GM19372 (cell line): ENCODE results near the gene UXT.
"Not testable (repeated sequence)": the region's sequence is repeated elsewhere in the genome, so short reads cannot be mapped to it uniquely, and the experiment has no call there.

ENCODE experiments used
- ATAC-seq: cut with Tn5 transposase; IDR thresholded peaks from one replicate; pipeline ENCODE4 v1.9.1; 2021; ENCODE audit warnings: mild to moderate bottlenecking, low read depth, moderate library complexity; ENCODE audit not compliant: unreplicated experiment

The UXT gene

GRCh38 chrX:47619486-47620302 is 39.3 kb downstream of the UXT start, which contains the start of gene SYN1:
SYN1 (minus strand) TSS chrX:47619857; CDS start chrX:47619728, 129 bp downstream.
- peak; percentile 86 for ATAC-seq

DNA sequence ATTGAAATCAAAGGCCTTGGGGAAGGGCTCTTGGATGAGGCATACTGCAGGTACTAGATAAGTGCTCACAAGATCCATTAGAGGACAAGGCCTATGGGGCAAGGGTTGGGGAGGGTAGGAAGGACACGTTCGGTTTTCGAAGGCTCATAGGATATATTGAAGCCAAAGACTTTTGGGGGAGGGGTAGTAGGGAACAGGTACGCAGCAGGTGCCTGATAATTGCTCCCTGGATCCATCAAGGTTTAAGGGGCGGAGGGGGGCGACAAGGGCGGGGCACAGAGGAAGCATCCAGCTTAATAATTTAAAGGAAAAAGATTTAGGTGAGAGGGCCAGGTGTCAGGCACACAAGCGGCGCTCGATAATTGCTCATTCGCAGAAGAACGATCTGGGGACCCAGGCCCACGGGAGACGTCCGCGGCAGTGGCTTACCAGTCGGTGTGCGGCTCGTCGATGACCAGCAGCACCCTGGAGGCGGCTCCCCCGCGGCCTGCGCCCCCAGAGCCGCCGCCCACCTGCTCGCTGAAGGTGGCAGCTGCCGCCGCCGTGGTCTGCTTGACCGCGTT is 40.0 kb downstream of the UXT start:
- ATAC-seq: no peak

DNA sequence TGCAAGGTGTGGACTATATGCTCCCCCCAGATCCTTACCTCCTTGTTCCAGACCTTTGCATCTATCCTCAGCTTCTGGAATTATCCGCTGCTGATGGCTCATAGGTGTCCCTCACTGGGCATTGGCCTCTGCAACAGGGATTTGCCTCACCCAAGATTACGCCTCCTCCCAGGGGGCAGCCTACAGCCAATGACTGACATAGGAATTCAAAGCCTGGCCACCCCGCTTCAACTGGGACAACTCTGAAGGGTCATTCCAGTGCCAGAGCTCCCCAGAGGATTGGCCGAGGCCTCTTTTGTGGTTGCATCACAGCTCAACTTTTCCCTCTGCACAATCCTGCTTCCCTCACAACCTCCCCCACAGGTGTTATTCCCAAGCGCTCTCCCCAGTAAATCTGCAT is 44.4 kb downstream of the UXT start:
- ATAC-seq: no peak

GRCh38 chrX:47613082-47613481 is 45.9 kb downstream of the UXT start:
- ATAC-seq: no peak

- no peak for ATAC-seq
Observed at GRCh38 chrX:47612418-47612817, 46.6 kb downstream of the UXT start.

DNA sequence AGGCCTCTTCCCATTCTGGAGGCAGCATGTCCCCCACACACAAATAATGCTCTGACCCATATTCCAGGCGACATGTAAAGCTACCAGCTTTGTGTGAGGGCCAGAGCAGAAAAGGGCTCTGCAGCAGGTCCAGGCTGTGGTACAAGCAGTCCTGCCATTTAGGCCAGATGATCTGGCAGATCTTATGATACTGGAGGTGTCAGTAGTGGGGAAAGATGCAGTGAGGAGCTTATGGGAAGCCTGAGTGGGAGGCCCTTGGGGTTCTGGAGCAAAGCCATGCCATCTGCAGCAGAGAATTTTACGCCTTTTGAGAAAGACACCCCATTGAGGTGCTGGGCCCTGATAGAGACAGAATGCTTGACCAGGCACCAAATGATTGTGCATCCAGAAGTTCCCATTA is 47.1 kb downstream of the UXT start:
- ATAC-seq: no peak

DNA sequence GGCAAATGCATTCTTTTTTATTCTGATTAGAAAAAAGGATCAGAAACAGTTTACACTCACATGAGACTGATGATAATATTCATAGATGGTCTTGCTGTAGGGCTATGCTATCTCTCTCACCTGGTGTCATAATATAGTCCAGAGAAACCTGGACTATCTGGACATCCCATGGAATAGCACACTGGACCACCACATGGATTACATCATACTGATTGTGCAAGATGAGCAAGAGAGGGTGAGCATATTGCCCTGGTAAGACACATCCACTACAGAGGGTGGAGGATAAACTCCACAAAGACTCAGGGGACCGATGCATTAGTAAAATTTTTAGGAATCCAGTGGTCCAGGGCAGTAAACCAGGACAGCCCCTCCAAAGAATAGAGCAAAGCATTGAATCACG is 47.5 kb downstream of the UXT start:
- no peak for ATAC-seq

GRCh38 chrX:47610511-47610910 is 48.5 kb downstream of the UXT start:
- no peak for ATAC-seq

- no peak for ATAC-seq
Observed at GRCh38 chrX:47608130-47608810, 50.7 kb downstream of the UXT start.

DNA sequence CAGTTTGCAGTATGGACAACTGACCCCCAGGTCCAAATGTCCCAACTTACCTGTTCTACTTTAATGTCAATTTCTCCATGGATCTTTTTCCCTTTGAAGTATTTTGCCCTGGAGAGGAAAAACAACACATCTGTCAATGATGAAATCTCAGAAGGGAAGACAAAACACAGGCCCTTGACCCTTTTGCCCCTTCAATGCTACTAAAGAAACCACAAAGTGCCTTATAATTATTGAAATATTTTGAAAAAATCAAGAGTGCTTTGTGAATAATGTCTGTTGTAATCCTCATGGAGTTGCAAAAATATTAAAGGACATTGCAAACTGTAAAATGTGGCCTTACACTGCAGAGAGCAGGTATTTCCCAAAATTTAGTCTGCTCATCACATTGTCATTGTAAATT is 51.9 kb downstream of the UXT start:
- ATAC-seq: no peak

GRCh38 chrX:47605024-47605423 is 54.0 kb downstream of the UXT start:
- no peak for ATAC-seq

DNA sequence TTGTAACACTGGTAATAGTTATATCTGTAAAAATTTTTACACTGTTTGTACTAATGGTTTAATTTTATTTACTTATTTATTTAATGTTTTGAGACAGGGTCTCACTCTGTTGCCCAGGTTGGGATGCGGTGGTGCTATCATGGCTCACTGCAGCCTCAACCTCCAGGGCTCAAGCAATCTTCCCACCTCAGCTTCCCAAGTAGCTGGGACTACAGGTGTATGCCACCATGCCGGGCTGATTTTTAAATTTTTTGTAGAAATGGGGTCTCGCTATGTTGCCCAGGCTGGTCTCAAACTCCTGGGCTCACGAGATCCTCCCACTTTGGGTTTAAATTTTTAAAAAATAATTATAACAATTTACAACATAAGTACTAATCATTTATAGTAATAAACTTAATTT is 55.9 kb downstream of the UXT start:
- not testable (repeated sequence) for ATAC-seq
